ENCODE data around the gene ADCYAP1.

Gene ADCYAP1

GRCh38 chr18:877238-877637, 27.4 kb upstream of the ADCYAP1 start:
- Mint-ChIP-seq H3K9me3 (peaks cover 13% of the 10 kb centered on the region), H3K36me3 (ENCODE audit: low read depth) (no peaks in the 10 kb centered on the region), H3K4me3 (no peak overlapping the region), H3K4me1 (no peaks in the 10 kb centered on the region), H3K27ac (no peak overlapping the region), H3K27me3 (ENCODE audit: low read depth, poor library complexity) (peaks cover 19% of the 10 kb centered on the region)
- TF ChIP-seq CTCF (IDR thresholded peaks at IDR 0.05) = no peak
- no peak for DNase-seq

- H3K36me3 Mint-ChIP-seq (ENCODE audit: low read depth) = no peaks in the 10 kb centered on the region
- H3K4me3 Mint-ChIP-seq = no peak overlapping the region
- H3K27ac Mint-ChIP-seq = no peak overlapping the region
- no peak for TF ChIP-seq CTCF (IDR thresholded peaks at IDR 0.05)
- H3K4me1 Mint-ChIP-seq = no peaks in the 10 kb centered on the region
- H3K9me3 Mint-ChIP-seq = no peaks in the 10 kb centered on the region
- DNase-seq = no peak
- H3K27me3 Mint-ChIP-seq (ENCODE audit: low read depth, poor library complexity) = peaks cover 26% of the 10 kb centered on the region
Measured at GRCh38 chr18:886076-886475, 18.6 kb upstream of the ADCYAP1 start.

- Mint-ChIP-seq H3K36me3 (ENCODE audit: low read depth) (no peaks in the 10 kb centered on the region), H3K4me1 (peaks cover 12% of the 10 kb centered on the region), H3K27me3 (ENCODE audit: low read depth, poor library complexity) (peaks cover 26% of the 10 kb centered on the region), H3K9me3 (no peaks in the 10 kb centered on the region), H3K27ac (no peak overlapping the region), H3K4me3 (no peak overlapping the region)
- DNase-seq = no peak
- TF ChIP-seq CTCF (IDR thresholded peaks at IDR 0.05) = no peak
Measured at GRCh38 chr18:887716-888115, 17.0 kb upstream of the ADCYAP1 start.

- H3K9me3 Mint-ChIP-seq = no peaks in the 10 kb centered on the region
- no peaks in the 10 kb centered on the region for H3K36me3 Mint-ChIP-seq (ENCODE audit: low read depth)
- no peak overlapping the region for H3K4me3 Mint-ChIP-seq
- H3K4me1 Mint-ChIP-seq = peaks cover 13% of the 10 kb centered on the region
- TF ChIP-seq CTCF (IDR thresholded peaks at IDR 0.05) = no peak
- no peak for DNase-seq
- peaks cover 30% of the 10 kb centered on the region for H3K27me3 Mint-ChIP-seq (ENCODE audit: low read depth, poor library complexity)
- H3K27ac Mint-ChIP-seq = peak overlapping the region; percentile 27
Measured at GRCh38 chr18:892316-892715, 12.4 kb upstream of the ADCYAP1 start.

GRCh38 chr18:896315-896714, 8.4 kb upstream of the ADCYAP1 start:
- no peak for TF ChIP-seq CTCF (IDR thresholded peaks at IDR 0.05)
- Mint-ChIP-seq H3K27ac (no peak overlapping the region), H3K27me3 (ENCODE audit: low read depth, poor library complexity) (peaks cover 61% of the 10 kb centered on the region), H3K4me3 (no peak overlapping the region), H3K4me1 (peaks cover 13% of the 10 kb centered on the region), H3K9me3 (no peaks in the 10 kb centered on the region), H3K36me3 (ENCODE audit: low read depth) (no peaks in the 10 kb centered on the region)
- no peak for DNase-seq

- no peak overlapping the region for H3K27ac Mint-ChIP-seq
- peaks cover 94% of the 10 kb centered on the region for H3K27me3 Mint-ChIP-seq (ENCODE audit: low read depth, poor library complexity)
- H3K36me3 Mint-ChIP-seq (ENCODE audit: low read depth) = no peaks in the 10 kb centered on the region
- H3K9me3 Mint-ChIP-seq = peaks cover 7% of the 10 kb centered on the region
- no peak for TF ChIP-seq CTCF (IDR thresholded peaks at IDR 0.05)
- no peak for DNase-seq
- no peak overlapping the region for H3K4me3 Mint-ChIP-seq
- H3K4me1 Mint-ChIP-seq = peaks cover 27% of the 10 kb centered on the region
Measured at GRCh38 chr18:901761-902160, 2.9 kb upstream of the ADCYAP1 start.
